Liver (tissue), 9 donors: Measurements from ENCODE around the gene DDX24. TPM values are rescaled to one million over a fixed set of nuclear protein-coding genes. Genes with fewer than 3 reads are reported as not detected.

Experiments used
- DNase-seq: peaks from one replicate; pipeline ENCODE4 v3.0.0-alpha.2; 2017; ENCODE audit warnings: low spot score
- H3K27ac ChIP-seq, 2 donors: one replicate each; pipeline ENCODE4 v1.7.0; 2013; ENCODE audit warnings: inconsistent platforms in 2 of 2, low read length in 2 of 2, control low read depth in 1 of 2, low read depth in 1 of 2, mild to moderate bottlenecking in 1 of 2
- H3K27me3 ChIP-seq, 4 donors: one replicate each; pipeline versions ENCODE4 v1.6.1 to v1.7.0; 2013; ENCODE audit warnings: low read length in 3 of 4, inconsistent platforms in 1 of 4, mild to moderate bottlenecking in 1 of 4, moderate library complexity in 1 of 4; ENCODE audit not compliant: control insufficient read depth in 4 of 4, insufficient read depth in 4 of 4
- H3K36me3 ChIP-seq, 4 donors: one replicate each; pipeline versions ENCODE4 v1.6.1 to v1.7.0; 2013; ENCODE audit warnings: low read length in 3 of 4, mild to moderate bottlenecking in 3 of 4, low read depth in 1 of 4, moderate library complexity in 1 of 4; ENCODE audit not compliant: control insufficient read depth in 4 of 4, insufficient read depth in 3 of 4
- H3K4me1 ChIP-seq, 4 donors: one replicate each; pipeline versions ENCODE4 v1.6.1 to v1.7.0; 2013; ENCODE audit warnings: low read length in 3 of 4, mild to moderate bottlenecking in 3 of 4, moderate library complexity in 1 of 4; ENCODE audit not compliant: control insufficient read depth in 4 of 4, insufficient read depth in 4 of 4
- H3K4me3 ChIP-seq, 3 donors: one replicate each; pipeline versions ENCODE4 v1.6.1 to v1.7.0; 2013; ENCODE audit warnings: low read length in 3 of 3, control low read depth in 1 of 3, low read depth in 1 of 3, mild to moderate bottlenecking in 1 of 3
- H3K9ac ChIP-seq, 2 donors: one replicate each; pipeline ENCODE4 v1.7.0; 2013; ENCODE audit warnings: low read length in 2 of 2, mild to moderate bottlenecking in 2 of 2, moderate library complexity in 2 of 2, control low read depth in 1 of 2, low read depth in 1 of 2
- H3K9me3 ChIP-seq, 4 donors: one replicate each; pipeline versions ENCODE4 v1.6.1 to v1.7.0; 2013; ENCODE audit warnings: low read length in 3 of 4; ENCODE audit not compliant: control insufficient read depth in 4 of 4
- EGR1 ChIP-seq, 2 donors: IDR thresholded peaks; 2 replicates each; pipeline ENCODE4 v1.6.1; 2016 to 2018; ENCODE audit warnings: antibody characterized with exemption in 2 of 2, low read depth in 2 of 2
- FOXA1 ChIP-seq: IDR thresholded peaks from 2 replicates; pipeline ENCODE4 v1.6.1; 2016; ENCODE audit warnings: antibody characterized with exemption
- HNF4A ChIP-seq, 2 donors: conservative IDR thresholded peaks; 2 replicates each; pipeline ENCODE4 v1.6.1; 2016; ENCODE audit warnings: antibody characterized with exemption in 2 of 2, mild to moderate bottlenecking in 2 of 2
- RXRA ChIP-seq, 2 donors: IDR thresholded peaks; 2 replicates each; pipeline ENCODE4 v1.6.1; 2017 to 2018; ENCODE audit warnings: antibody characterized with exemption in 2 of 2, mild to moderate bottlenecking in 1 of 2
- SP1 ChIP-seq: IDR thresholded peaks from 2 replicates; pipeline ENCODE4 v1.6.1; 2018; ENCODE audit warnings: antibody characterized with exemption, mild to moderate bottlenecking
- YY1 ChIP-seq: IDR thresholded peaks from 2 replicates; pipeline ENCODE4 v1.6.1; 2016; ENCODE audit warnings: antibody characterized with exemption, mild to moderate bottlenecking
- WGBS: extraction: QIAGEN DNeasy Blood & Tissue Kit; methylation state at CpG from one replicate; pipeline ENCODE4 v1.1.7; 2013; 5-methylcytosine and 5-hydroxymethylcytosine counted together
- polyA plus RNA-seq, 2 donors: library from polyadenylated mRNA; stranded (reverse) in 1 of 2; unstranded in 1 of 2; fragments of 200-250 nt in 1 of 2; fragments of >200 nt in 1 of 2; fragmentation: Nextera tagmentation in 1 of 2; extraction: Ambion mirVana in 1 of 2; gene quantifications; one replicate each; pipeline versions ENCODE4 v1.2.1 to v1.2.3, GENCODE V29; 2013 to 2015
- total RNA-seq, 2 donors: library from RNA; depleted of rRNA; stranded (reverse); fragments of >200 nt; gene quantifications; one replicate each; pipeline ENCODE4 v1.2.3, GENCODE V29; 2014
- TF ChIP-seq, protein P1 (sequence below): IDR thresholded peaks from 2 replicates; pipeline ENCODE4 v1.6.1; 2016; ENCODE audit warnings: antibody characterized with exemption
- TF ChIP-seq, protein P2 (sequence below): IDR thresholded peaks from 2 replicates; pipeline ENCODE4 v1.6.1; 2016; ENCODE audit warnings: antibody characterized with exemption
- donor health status: healthy.
- donor health status: healthy.
- donor health status: healthy.
- donor health status: healthy.
- donor health status: healthy.

Gene DDX24
- total and polyA plus RNA-seq, 4 donors: 33.8 to 59.7 (median 47.8) TPM

DNA sequence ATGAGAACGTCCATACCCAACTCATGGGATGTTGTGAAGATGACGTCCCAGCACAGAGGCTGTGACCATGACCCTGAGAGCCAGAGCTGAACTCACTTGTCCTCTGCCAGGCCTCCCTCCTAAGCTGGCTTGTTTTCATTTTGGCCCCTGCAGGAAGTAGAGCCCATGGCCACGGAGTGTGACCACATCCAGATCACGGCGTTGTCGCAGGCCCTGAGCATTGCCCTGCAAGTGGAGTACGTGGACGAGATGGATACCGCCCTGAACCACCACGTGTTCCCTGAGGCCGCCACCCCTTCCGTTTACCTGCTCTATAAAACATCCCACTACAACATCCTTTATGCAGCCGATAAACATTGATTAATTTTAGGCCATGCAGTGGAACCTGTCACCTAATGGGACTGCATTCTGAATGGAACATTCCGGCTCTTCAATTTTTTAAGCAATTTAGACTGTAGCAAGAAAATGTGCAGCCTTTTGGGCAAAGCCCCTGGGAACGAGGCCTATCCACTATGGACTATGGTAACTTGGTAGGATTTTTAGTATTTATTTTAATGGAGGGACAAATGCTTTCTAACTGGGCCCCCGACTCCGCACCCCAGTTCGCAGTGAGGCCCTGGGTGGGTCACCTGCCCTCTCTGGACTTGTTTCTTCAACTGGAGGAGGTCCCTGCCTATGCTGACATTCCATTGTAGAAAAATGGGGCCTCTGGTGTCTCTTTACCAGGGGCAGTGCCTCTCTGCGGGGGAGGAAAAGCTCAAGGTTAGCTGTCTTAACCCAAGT is 35.2 kb downstream of the DDX24 start:
- WGBS: 92% methylated on average over 19 of the region's 19 CpGs
- Histone ChIP-seq H3K4me1 (peaks cover 2 to 12% (median 9%) of the 10 kb centered on the region in 4 donors), H3K9ac (no peak overlapping the region), H3K9me3 (no peaks in the 10 kb centered on the region), H3K4me3 (no peak overlapping the region), H3K27me3 (no peaks in the 10 kb centered on the region), H3K36me3 (peaks cover 8 to 62% (median 34%) of the 10 kb centered on the region in 4 donors), H3K27ac (no peak overlapping the region)
- no peak for DNase-seq
- TF ChIP-seq HNF4A (conservative IDR thresholded peaks at IDR 0.05): no peak

DNA sequence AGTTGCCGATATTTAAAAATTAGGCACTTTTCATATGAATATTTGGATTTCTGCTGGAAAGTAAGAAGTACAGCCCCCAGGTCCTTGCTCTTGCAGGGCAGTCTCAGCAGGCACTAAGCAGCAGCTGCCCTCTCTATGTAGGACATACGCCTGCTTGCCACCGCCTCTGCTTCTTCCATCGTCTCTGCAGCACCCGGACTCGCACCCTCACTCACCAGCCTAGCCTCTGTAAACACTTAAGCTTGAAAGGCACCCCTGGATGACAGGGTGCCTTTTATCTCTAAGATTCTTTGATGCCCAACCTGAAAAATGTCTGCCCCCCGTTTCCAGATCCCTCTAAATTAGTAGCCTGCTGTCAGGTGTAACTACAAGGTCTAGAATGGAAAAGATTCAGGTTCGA is 35.9 kb downstream of the DDX24 start:
- peaks cover 8 to 56% (median 28%) of the 10 kb centered on the region in 4 donors for H3K36me3 ChIP-seq
- no peak for DNase-seq
- TF ChIP-seq FOXA1 (no peak), HNF4A (conservative IDR thresholded peaks at IDR 0.05) (no peak), YY1 (no peak), EGR1 (IDR thresholded peaks at IDR 0.05; ENCODE audit: low read depth in 2 of 2) (no peak)
- H3K9me3 ChIP-seq: no peaks in the 10 kb centered on the region
- WGBS: 96% methylated on average over 8 of the region's 8 CpGs
- no peak overlapping the region for H3K27ac ChIP-seq
- H3K4me1 ChIP-seq: peaks cover 2 to 12% (median 9%) of the 10 kb centered on the region in 4 donors
- H3K27me3 ChIP-seq: no peaks in the 10 kb centered on the region
- no peak overlapping the region for H3K4me3 ChIP-seq
- H3K9ac ChIP-seq: no peak overlapping the region

DNA sequence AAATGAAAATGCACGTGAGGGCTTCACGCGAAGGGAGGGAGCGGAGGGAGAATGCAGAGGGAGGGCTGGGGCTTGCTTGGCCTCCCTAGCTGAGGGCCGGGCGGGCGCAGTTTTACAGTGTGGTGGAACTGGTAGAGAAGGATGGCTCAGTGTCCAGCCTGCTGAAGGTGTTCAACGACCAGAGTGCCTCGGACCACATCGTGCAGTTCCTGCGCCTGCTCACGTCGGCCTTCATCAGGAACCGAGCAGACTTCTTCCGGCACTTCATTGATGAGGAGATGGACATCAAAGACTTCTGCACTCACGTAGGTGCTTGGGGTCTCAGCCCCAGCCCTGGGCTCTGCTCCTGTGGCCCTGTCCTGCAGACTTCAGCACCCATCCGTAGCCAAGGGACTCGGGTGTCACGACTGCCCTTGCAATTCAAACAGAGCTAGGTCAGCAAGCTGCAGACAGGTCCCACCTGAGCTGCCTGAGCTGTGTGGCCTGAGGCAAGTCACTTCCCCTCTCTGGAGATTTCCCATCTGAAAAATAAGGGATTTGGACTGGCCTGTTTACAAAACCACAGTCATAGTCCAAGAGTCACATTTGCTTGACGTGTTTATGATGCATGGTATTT is 36.4 kb downstream of the DDX24 start:
- Histone ChIP-seq H3K36me3 (peaks cover 7 to 52% (median 24%) of the 10 kb centered on the region in 4 donors), H3K27me3 (no peaks in the 10 kb centered on the region), H3K4me1 (peaks cover 2 to 12% (median 9%) of the 10 kb centered on the region in 4 donors), H3K27ac (no peak overlapping the region), H3K4me3 (no peak overlapping the region), H3K9me3 (no peaks in the 10 kb centered on the region), H3K9ac (no peak overlapping the region)
- TF ChIP-seq RXRA (IDR thresholded peaks at IDR 0.05) (no peak), SP1 (no peak)
- WGBS: 94% methylated on average over 20 of the region's 20 CpGs
- no peak for DNase-seq

DNA sequence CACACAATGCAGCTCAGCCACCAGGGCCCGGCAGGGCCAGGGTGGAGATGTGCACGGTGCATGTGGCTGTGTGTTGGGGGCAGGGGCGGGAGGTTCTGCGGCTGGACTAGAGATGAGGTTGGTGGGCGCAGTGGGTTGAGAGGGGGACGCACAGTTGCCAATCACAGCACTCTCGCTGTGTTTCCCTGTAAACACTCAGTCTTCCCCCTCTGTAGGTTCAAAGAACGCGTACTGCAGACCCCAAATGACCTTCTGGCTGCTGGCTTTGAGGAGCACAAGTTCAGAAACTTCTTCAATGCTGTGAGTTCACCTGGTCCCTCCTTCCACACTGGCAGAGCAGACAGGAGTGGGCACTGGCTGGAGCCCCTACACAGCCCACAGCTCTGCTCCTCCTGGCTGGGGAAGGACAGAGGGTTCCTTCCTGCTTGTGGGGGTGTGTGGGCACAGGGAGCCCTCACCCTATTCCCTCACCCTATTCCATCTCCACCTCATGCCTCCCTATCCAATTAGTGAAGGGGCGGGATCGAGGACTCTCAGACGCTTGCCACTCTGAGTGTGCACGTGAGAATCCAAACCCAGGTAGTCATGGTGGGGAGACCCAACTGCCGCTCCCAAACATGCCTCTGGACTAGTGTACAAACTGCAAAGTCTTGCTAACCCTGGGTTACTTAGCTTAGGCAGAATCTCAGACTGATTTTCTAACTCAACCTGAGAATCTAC is 37.1 kb downstream of the DDX24 start:
- Histone ChIP-seq H3K4me3 (no peak overlapping the region), H3K9me3 (no peaks in the 10 kb centered on the region), H3K9ac (no peak overlapping the region), H3K4me1 (peaks cover 2 to 12% (median 9%) of the 10 kb centered on the region in 4 donors), H3K27ac (no peak overlapping the region), H3K36me3 (peaks cover 5 to 46% (median 20%) of the 10 kb centered on the region in 4 donors), H3K27me3 (no peaks in the 10 kb centered on the region)
- WGBS: 95% methylated on average over 14 of the region's 14 CpGs
- TF ChIP-seq EGR1 (IDR thresholded peaks at IDR 0.05; ENCODE audit: low read depth in 2 of 2): no peak
- TF ChIP-seq, protein P1, sequence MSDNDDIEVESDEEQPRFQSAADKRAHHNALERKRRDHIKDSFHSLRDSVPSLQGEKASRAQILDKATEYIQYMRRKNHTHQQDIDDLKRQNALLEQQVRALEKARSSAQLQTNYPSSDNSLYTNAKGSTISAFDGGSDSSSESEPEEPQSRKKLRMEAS: no peak
- TF ChIP-seq, protein P2, sequence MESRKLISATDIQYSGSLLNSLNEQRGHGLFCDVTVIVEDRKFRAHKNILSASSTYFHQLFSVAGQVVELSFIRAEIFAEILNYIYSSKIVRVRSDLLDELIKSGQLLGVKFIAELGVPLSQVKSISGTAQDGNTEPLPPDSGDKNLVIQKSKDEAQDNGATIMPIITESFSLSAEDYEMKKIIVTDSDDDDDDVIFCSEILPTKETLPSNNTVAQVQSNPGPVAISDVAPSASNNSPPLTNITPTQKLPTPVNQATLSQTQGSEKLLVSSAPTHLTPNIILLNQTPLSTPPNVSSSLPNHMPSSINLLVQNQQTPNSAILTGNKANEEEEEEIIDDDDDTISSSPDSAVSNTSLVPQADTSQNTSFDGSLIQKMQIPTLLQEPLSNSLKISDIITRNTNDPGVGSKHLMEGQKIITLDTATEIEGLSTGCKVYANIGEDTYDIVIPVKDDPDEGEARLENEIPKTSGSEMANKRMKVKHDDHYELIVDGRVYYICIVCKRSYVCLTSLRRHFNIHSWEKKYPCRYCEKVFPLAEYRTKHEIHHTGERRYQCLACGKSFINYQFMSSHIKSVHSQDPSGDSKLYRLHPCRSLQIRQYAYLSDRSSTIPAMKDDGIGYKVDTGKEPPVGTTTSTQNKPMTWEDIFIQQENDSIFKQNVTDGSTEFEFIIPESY: no peak
- DNase-seq: no peak
